ENCODE data around the gene FMNL2.
"Not testable (repeated sequence)": the region's sequence is repeated elsewhere in the genome, so short reads cannot be mapped to it uniquely, and the experiment has no call there.

FMNL2 gene

DNA sequence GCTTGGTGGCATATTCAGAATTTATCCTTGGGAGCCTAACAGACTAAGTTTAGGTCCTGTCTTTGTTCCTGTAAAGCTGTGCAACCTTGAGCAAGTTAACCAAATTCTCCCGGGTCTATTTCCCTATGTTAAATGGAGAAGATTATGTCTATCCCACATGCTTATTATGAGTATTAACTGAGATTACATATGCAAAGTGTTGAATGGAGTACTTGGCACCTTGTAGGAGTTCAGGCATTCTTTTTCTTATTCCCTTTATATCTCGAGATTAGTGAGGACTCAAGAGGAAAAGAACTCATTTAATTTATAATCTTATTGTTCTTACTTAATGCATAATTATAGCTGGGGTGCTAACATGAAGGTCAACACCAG is 184.6 kb downstream of the FMNL2 start:
- no peak for DNase-seq

DNA sequence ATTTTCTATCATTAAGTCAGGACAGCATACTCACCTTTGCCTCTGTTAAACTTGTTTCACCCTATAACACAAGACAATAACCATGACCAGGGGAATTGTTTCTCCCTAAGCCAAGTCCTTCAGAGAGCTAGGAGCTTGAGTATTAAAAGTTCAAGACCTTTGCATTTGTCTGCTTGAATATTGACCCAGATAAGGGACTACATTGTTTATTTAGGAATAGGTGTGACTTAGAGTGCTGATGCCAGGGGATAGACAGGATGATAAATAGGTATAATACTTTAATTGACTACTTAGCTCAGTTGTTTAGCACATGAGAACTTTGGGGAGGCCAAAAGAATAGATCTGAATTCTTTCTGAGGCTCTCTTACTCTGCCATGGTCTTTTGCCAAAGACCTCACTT is 185.8 kb downstream of the FMNL2 start:
- no peak for DNase-seq

DNA sequence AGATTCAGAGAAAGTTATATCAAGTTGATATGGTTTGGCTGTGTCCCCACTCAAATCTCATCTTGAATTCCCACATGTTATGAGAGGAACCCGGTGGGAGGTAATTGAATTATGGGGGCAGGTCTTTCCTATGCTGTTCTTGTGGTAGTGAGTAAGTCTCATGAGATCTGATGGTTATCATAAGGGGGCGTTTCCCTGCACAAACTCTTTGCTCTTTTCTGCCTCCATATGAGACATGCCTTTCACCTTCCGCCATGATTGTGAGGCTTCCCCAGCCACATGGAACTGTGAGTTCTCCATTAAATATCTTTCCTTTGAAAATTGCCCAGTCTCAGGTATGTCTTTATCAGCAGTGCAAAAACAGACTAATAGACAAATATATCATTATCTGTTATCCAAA is 187.5 kb downstream of the FMNL2 start:
- DNase-seq, result not testable (repeated sequence)

DNA sequence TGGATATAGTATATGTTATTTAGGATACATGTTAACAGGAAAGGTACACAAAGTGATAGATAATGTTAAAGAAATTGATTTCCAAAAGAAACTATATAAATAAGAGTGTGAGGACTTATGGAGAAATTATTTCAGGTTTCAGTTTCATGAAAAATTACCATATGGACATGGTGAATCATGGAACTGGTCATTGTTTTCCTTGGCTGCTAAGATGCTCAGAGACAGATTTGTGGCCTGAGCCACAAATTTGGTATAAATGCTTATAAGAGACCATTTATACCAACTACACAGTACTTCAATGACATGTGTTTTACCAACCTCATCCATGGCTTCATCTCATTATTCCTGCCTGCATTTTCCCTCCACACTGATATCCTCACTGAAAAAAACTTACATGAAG is 188.1 kb downstream of the FMNL2 start:
- DNase-seq, result no peak

DNA sequence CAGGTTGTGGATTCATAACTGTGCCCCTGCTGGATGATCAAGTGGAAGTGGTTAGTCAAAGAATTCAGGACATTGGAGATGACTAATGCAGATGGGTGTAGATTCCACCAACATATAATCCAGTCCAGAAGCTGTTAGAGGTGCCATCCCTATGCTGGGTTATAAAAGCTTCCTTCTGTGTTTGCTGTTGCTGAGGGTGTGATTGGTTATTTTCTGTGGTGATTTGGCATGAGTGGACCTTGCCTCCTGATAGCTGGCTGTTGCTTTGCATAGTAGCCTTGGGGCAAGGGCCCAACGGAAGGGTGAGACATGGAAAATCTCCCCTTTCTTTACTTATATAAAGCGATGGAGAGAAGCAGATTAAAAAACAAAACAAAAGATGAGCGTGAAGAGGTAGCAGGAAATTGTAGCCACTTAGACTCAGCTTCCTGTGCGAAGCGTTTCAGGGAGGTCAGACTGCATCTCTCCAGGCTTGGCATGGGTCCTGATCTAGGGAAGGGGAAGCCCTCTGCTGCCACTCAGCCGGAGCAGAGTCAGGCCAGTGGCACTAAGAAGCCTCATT is 190.4 kb downstream of the FMNL2 start:
- peak in 19 of 51 donors; percentile 12 to 57 (median 38) for DNase-seq

DNA sequence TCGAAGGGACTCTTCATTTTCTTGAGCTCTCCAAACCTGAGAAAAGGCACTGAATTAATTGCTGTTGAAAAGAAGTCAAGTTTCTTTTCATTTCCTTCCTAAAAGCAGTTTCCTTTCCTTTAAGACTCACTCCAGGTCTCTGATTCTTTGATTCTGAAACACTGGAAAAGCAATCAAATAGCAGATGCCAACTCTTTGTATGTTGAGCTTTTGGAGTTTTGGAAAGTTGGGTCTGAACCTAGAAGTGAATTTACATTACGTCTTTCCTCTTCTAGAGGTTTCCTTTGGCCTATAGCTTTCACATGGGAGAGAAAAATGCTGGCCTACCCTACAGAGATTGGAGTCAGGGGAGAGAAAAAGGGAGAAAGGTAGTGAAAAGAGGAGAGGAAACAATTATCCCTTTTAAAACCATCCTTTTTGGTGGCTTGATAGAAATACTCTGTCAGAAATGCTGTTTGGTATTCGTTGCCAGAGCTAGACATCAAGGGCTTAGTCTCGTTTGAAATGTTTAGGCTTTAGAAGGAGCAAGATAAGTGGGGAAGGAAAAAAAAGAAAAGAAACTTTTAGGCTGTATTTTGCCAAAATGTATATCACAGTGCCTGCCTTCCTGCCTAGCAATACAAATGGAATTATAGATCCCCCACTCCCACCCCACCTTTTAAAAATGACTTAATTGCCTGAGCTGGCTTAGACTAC is 194.6 kb downstream of the FMNL2 start:
- no peak for DNase-seq

DNA sequence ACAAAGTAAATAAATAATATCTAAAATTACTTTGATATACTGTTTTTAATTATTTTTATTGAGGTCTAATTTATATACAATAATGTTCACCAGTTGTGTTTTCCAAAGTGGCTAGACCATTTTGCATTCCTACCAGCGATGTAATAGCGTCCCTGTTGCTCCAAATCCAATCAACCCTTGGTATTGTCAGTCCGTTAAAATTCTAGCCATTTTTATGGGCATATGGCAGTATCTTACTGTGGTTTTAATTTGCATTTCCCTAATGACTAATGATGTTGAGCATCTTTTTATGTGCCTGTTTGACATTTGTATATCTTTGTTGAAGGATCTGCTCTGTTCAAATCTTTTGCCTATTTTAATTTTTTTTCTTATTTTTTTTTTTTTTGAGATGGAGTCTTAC is 197.3 kb downstream of the FMNL2 start:
- DNase-seq, result no peak

DNA sequence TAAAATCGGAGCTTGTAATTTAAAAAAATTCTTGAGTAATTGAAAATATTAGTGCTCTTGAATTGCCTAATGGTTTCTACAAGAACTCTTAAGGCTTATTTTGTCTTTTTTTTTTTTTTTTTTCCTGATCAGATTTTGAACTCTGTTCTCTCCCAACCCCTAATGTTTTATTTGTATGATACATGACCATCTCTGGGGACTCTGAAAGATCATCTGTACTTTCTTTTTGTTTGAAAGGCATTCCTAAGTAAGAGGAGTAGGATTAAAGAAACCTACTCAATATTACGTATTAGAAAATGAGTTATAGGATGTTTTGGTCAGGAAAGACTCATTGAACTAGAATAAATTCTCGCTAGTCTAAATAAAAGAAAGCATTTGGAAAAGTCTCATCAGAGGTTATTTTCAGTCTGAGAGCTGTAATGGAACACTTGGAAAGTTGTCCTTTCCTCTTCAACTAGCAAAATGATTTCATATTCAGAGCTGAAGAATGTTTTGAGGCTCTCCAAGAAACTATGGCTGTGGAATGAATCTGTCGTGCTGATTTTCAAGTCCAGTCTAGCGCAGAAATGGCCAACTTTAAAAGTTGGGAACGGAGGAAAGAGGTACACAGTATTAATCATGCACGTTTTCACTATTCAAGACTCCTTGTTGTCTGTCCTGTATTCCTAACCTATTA is 199.6 kb downstream of the FMNL2 start:
- no peak for DNase-seq

DNA sequence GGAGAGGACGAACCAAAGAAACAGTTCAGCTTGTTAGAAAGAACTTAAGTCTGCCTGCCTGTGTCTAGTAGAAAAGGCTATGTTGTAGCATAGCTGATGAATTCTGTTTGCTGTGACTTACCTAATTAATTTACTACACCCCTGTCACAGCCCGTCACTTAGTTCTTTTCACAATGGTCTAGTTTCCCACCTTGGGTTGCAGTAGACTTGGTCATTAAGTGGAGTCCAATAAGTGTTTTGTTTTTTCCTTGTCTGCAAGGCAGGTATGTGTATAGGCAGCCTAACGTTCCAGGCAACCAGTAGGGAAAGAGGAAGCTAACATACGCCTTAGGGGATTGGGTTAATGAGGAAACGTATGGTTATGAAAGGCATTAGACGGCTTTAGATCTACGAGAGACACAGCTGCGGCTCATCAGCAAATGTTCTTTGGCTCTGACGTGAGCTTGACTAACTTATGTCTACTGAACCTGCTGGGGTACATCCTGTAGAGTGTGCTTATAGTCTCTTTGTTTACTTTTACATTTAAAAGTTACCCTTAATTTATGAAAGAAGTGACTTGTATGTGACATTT is 202.2 kb downstream of the FMNL2 start:
- no peak for DNase-seq

DNA sequence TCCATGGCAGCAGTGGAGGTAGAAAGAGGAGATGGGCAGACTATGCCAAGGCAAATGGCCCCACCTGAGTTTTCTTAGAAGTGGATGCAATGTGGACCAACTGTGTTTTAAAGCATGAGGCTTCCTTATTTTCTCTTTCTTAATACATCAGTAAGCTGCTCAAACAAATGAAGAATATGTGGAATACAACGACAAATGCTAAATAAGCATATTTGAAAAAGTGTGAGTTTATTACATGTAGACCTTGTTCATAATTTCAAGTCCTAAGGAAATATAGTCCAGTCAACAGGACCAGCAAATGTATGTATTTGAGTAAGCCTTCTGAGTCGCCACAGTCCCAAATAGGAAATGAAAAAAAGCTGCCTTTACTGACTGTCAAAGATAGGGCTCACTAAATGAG is 204.4 kb downstream of the FMNL2 start:
- no peak for DNase-seq

DNA sequence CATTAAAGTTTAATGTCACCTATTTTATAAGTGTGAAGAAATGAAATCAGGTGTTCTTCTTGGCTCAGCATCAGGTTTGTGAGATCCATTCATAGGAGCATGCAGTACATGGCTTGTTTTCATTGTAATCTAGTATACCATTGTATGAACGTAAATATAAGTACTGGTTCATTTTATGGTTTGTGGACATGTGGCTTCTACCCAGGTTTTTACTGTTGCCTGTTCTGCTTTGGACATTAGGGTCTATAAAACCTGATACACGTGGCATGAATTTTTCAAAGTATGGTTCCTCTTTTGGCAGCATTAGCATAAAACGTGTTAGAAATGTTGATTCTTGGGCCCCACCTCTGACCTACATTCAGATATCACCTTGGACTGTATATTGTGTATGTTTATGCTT is 206.7 kb downstream of the FMNL2 start:
- no peak for DNase-seq

DNA sequence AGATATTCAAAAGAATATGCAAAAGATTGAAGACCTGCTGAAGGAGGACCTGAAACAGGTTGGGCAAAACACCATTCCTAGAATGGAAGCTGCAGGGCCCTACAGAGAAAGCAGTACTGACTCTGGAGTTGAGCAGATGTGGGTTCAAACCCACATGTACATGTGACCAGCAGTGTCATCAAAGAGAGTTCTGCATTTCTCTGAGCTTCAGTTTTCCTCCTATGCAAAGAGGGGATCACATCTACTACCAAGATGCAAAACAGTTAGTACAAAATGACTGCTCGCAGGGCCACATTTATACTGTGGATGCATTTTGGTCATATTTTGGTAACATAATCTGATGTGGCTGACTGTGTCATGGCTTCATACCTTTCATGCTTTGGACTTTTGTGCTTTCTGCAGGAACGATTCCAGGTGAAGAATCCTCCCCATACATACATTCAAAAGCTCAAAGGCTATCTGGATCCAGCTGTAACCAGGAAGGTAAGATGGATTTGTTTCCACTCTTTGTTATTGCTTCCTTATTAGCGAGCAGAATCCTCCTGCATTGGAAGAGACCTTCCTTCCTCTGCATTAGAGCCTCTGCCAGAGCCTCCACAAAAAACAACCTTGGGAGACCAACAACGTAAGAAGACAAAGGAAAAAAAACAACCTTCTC is 207.5 kb downstream of the FMNL2 start:
- DNase-seq, result no peak

DNA sequence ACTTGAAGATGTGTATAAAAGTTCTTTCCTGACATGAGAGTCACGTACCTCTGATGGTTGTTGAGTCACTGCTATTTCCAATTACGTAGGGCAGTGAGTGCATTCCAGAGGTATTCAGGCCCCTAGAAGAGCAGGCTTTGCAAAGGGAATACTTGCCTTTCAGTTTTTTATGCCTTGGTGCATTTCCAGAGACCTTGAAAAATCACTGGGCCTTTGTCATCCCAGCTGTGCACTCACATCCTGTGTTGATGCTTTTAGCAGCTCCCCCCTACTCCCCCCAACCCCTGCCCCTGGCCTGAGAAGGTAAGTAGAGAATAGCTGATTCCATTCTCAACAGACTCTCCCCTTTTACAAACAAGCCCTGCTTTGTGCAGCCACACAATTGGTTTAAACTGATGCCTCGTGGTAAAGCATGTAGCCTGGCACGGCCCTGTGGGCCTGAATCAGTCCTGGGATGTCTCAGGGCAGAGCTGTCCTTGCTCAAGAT is 208.1 kb downstream of the FMNL2 start:
- peak in 33 of 51 donors; percentile 8 to 77 (median 42) for DNase-seq

DNA sequence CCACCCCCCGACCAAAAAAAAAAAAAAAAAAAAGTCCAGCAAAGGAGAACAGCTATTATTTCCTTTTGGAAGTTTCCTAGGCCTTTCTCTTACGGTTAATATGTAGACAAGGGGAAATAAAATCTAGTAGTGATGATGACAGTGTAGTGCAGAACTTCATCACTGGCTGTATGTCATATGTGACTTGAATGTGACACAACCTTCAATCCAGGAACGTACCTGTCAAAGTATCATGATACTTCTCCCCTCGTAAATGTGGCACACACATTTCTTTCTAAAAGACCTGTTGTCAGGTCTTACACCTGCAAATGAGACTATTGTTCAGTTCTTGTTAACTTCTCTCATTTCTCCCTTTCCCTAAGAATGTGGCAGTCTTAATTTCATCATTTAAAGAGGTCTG is 208.7 kb downstream of the FMNL2 start:
- DNase-seq, result no peak

DNA sequence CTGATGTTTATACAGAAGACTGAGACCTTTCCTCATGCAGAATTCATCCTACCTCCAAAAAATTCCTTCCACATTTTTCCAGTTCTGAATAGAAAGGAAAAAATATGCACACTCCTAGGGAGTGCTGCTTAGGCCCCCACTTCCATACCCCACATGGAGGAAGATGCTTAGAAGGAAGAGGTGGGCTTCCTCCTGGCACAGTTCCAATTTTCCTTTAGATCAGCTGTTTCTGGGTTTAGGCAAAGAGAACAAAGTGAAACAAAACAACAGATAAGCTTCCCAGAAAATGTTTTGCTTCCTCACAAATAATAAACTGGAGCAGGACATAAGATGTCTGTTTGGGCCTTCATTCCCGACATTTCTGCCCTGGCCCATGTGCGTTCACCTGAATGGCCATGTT is 209.7 kb downstream of the FMNL2 start:
- DNase-seq, result no peak

DNA sequence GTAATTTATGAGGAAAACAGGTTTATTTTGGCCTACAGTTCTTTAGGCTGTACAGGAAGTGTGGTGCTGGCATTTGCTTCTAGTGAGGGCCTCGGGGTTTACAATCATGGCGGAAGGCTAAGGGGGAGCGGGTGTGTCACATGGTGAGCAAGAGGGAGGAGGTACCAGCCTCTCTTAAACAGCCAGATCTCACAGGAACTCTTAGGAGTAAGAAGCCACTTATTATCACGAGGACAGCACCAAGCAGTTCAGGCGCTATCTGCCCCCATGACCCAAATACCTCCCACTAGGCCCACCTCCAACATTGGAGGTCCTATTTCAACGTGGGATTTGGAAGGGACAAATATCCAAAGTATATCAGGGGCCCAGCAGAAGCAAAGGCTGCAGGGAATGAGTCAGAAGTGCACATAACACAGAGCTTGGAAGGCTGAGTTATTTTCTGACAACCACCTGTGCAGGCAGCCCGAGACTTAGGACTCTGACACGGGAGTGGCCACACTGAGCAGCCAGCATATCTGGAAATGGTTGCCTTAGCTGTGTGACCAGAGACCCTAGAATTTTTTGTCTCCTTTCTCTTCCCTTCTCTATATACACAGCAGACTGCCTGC is 211.4 kb downstream of the FMNL2 start:
- DNase-seq, result peak in 1 of 51 donors; percentile 13

DNA sequence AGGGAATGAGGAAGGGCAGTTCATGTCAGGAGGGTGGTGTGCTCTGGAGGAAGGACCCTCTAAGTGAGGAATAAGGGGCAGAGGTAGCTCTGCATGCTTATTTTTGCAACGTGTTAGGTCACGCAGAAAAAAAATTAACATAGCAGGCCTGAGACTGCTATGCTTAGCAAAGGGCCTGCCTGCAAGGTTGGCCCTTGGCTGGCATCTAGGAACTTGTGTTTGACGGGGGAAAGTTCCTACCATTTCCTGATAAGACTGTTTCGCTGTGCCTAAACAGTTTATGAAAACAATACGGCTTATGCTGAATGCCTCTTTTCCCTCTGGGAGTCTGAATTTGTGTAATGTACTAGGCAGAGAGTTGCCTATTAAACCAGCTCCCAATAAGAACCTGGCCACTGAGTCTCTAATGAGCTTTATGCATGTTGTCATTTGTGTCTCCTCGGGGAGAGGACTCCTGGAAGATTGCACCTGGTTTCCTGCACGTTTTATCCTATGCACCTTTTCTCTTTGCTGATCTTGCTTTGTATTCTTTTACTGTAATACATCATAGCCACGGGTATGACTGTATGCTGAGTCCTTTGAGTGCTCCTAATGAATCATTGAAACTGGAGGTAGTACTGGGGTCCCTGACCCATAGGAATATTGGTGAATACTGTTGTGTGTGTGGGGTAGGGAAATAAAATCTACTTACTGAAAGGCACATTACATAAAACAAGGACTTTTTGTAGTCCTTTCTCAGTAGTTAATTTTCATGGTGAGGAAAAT is 213.3 kb downstream of the FMNL2 start:
- no peak for DNase-seq

DNA sequence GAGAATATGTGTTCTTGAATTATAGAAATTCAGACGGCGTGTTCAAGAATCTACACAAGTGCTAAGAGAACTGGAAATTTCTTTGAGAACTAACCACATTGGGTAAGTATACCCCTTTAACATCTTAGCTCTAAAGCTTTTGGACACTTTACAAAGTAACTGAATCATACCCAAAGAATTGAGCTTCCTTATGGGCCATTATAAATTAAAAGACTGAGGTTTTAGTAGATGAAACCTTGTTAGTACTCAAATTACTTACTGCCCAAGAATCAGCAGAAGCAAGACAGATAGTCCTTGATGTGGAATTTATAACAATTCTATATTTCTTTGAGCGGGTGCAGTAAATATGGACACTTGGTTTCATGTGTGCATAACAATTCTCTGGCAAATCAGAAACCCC is 214.0 kb downstream of the FMNL2 start:
- DNase-seq, result no peak

DNA sequence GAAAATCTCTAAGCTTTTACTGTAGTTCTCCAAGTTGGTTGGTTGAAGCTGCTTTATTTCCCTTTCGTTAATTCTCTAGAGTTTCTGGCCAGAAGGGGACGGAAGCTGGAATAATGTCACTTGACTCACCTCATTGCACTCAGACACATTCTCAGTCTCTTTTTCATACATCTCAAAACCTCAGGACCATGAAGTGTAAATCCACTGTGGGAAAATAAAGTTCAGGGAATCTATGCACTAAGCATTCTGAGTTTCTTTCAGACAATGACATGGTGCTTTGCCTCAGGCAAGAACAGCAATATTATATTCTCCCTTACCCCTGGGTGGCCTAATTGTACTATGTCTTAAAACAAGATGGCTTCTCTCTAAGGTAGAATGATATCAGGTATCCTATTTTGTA is 214.4 kb downstream of the FMNL2 start:
- no peak for DNase-seq

DNA sequence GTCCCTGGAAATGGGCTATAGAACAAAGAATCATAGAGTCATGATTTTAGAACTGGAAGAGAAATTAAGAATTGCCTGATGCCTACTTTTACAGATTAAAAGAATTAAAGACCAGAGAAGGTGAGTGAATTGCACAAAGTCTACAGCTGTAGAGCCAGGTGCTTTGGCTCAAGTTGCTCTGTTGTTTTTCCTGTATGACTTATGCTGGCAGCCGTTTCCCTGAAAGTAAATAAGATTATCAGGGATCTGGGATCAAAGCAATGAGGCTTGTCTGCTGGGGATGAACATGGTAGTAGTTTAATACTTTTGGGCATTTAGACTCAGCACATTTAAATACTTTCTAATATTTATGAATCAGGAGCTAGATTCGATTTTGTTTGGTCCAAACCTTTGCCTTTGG is 215.4 kb downstream of the FMNL2 start:
- DNase-seq, result no peak

DNA sequence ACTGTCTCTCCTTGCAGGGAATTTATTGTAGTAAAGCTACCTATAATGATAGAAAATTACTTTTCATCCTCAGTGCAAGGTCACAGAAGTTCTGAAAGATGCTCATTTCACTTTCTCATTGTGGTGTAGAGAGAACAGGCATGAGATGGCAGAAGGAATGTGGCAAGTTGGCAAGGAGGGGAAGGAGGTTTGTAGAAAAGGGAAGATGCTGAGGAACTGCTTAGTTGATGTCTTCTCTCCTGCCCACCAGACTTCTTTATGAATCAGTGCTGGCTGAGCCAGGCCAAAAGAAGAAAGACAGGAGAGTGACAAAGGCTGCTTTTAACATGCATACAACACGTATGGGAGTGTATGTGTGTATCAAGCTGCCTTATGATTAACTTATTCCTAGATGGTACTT is 217.9 kb downstream of the FMNL2 start:
- DNase-seq, result peak in 1 of 51 donors; percentile 18
